ENCODE data around the gene NFATC2.

DNA sequence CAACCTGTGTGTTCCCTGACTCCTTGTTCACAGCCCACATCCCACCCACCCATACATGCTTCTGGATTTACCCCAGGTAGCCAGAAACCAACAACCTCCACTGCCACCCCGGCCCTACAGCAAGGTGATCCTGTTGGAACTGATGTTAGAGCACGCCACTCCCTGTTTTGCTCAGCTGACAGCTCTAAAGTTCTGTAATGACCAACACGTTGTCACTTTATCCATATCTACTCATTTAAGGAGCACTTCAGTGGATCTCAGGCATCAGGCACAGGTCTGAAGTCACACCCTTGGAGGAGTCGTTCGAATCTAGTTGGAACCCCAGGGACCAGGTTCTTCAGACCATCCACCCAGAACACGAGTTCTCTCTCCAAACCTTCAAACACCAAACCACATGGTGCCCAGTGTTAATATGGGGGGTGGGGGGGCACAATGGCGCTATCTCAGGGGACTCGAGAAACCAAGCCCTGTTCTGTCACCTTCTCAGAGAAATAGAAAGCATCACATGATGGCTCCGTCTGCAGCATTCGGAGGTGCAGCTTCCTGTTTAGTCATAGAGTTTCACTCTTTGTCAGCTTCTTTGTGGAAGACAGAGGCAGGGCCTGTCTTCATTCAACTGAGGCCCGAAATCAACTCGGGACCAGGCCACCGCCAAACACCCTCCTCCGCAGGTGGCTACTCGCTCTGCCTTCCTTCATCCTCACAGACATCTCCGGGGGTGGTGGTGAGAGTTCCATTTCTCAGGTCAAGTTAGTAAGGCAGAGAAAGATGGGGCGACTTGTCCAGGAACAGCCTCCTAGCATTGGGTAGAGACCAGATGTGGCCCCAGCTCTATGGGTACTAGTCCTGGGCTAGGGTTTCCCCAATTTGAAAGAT, 142.2 kb downstream of the NFATC2 start:
- no peak for TF ChIP-seq EZH2phosphoT487 (IDR thresholded peaks at IDR 0.05; ENCODE audit: borderline replicate concordance)
- TF ChIP-seq, protein P1, sequence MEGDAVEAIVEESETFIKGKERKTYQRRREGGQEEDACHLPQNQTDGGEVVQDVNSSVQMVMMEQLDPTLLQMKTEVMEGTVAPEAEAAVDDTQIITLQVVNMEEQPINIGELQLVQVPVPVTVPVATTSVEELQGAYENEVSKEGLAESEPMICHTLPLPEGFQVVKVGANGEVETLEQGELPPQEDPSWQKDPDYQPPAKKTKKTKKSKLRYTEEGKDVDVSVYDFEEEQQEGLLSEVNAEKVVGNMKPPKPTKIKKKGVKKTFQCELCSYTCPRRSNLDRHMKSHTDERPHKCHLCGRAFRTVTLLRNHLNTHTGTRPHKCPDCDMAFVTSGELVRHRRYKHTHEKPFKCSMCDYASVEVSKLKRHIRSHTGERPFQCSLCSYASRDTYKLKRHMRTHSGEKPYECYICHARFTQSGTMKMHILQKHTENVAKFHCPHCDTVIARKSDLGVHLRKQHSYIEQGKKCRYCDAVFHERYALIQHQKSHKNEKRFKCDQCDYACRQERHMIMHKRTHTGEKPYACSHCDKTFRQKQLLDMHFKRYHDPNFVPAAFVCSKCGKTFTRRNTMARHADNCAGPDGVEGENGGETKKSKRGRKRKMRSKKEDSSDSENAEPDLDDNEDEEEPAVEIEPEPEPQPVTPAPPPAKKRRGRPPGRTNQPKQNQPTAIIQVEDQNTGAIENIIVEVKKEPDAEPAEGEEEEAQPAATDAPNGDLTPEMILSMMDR (conservative IDR thresholded peaks at IDR 0.05; ENCODE audit: low read length) = no peak
